ENCODE data around the gene ADGRF1. TPM values are rescaled to one million over a fixed set of nuclear protein-coding genes. Genes with fewer than 3 reads are reported as not detected.

The ADGRF1 gene
- total RNA-seq, 2 experiments from 2014 or later, result not detected

DNA sequence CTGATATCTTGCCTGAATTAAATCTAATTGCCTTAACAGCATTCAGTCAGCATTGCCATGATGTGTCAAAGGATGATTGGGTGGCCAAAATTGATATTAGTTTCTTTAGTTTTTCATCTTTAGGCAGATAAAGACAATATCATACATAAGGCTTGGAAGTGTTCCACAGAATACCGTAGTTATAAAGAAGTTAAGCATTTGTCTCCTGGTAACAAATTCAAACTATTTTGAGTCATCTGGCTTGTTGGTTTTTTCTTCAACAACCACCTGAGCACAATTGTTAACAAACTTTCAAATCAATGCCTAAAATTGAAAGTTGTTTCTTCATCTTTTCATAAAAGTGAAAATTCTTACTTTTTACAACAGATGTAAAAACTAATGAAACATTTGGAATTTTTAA, 72.9 kb downstream of the ADGRF1 start:
- ChIA-PET CTCF (interaction anchor here (0.6 kb wide), 1 partner anchor 369 kb away, joined by 3 read pairs; no protein-coding TSS in a partner anchor), POLR2A (no interaction called here)
- no peaks in the 10 kb centered on the region for H3K36me3 Mint-ChIP-seq (ENCODE audit: low read depth)
- no peak for DNase-seq
- H3K4me1 Mint-ChIP-seq, result no peaks in the 10 kb centered on the region
- H3K4me3 Mint-ChIP-seq, result no peak overlapping the region
- no peak overlapping the region for H3K27ac Mint-ChIP-seq
- no peaks in the 10 kb centered on the region for H3K9me3 Mint-ChIP-seq
- H3K27me3 Mint-ChIP-seq, result peaks cover 2% of the 10 kb centered on the region

DNA sequence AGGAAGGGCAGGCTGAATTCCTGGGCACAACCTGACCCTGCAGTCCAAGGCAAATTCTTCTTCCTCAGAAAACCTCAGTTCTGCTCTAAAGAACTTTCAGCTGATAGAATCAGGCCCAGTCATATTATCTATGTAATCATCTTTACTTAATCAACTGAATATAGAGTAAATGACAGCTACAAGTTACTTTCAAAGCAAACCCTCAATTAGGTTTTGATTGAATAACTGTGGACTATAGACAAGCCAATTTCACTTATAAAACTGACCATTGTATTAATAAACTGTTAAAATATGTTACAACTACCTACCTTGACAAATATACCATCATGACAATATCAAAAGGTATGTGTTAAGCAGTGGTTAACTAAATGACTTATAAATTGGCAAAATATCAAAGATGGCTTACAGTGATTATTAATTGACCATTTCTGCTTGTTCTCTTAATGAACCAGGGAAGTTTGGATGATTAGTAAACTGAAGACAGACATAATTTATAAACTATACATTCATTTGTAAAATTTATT, 74.2 kb downstream of the ADGRF1 start:
- H3K27me3 Mint-ChIP-seq, result peaks cover 2% of the 10 kb centered on the region
- no peaks in the 10 kb centered on the region for H3K36me3 Mint-ChIP-seq (ENCODE audit: low read depth)
- no peak for DNase-seq
- no peaks in the 10 kb centered on the region for H3K4me1 Mint-ChIP-seq
- no peak overlapping the region for H3K4me3 Mint-ChIP-seq
- no peaks in the 10 kb centered on the region for H3K9me3 Mint-ChIP-seq
- no peak overlapping the region for H3K27ac Mint-ChIP-seq
- POLR2A ChIA-PET, result no interaction called here
- CTCF ChIA-PET, result no interaction called here

DNA sequence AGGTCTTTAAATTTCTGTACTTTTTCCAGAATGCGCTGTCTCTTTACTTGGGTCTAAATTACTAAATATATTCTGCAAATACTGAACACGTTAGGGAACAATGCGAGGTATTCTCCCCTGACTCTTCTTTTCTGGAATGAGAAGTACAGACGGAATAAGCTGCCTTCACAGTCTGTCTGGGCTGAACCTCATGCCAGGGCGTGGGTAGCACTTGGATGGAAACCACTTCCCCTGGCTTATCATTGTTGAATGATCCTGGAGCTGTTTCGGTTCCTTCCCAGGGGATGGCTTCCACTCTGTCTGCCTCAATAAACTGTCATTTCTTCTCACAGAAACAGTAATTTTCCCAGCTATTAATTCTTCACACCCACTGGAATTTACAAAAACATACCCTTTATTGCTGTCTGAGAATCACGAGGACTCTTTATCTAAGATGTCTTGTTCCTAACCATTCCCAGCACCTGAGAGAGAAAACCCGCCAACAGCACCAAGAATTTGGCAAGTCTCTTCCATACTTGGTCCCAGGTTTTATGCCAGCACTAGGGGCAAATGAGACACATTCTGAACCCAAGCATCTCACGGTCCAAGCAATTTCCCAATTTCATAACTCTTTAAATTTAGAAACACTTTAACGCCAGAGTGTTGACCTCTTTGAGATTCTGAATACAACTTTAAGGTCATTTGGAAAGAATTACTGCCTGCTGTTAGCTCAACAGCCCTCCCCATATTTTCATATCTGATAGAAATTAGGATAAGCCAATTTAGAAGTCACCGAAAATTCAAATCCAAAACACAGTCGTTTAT, 77.2 kb downstream of the ADGRF1 start:
- Mint-ChIP-seq H3K9me3 (no peaks in the 10 kb centered on the region), H3K27me3 (no peaks in the 10 kb centered on the region), H3K27ac (no peak overlapping the region), H3K4me1 (no peaks in the 10 kb centered on the region), H3K36me3 (ENCODE audit: low read depth) (no peaks in the 10 kb centered on the region), H3K4me3 (no peak overlapping the region)
- ChIA-PET POLR2A (no interaction called here), CTCF (no interaction called here)
- DNase-seq, result no peak

DNA sequence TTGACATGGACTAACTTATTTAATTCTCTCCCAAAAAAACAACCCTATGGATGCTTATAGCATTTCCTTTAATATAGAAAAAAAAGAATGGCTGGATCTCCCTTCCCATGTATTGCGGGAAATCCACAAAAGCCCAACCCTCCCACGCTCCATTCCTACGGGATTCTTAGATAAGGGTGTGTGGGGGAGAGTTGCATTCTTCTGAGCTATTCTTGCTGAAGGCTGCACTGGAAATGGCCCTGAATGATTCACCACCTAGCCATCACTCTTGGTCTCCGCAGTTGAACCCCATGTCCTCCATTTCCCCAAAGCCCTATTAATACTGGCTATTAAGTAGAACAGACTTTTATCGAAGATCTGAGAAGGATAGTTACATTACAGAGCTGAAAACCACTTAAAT, 78.5 kb downstream of the ADGRF1 start:
- H3K9me3 Mint-ChIP-seq, result no peaks in the 10 kb centered on the region
- no peak for DNase-seq
- no peak overlapping the region for H3K4me3 Mint-ChIP-seq
- no peaks in the 10 kb centered on the region for H3K4me1 Mint-ChIP-seq
- POLR2A ChIA-PET, result no interaction called here
- no peak overlapping the region for H3K27ac Mint-ChIP-seq
- no peaks in the 10 kb centered on the region for H3K27me3 Mint-ChIP-seq
- no peaks in the 10 kb centered on the region for H3K36me3 Mint-ChIP-seq (ENCODE audit: low read depth)
- CTCF ChIA-PET, result no interaction called here

DNA sequence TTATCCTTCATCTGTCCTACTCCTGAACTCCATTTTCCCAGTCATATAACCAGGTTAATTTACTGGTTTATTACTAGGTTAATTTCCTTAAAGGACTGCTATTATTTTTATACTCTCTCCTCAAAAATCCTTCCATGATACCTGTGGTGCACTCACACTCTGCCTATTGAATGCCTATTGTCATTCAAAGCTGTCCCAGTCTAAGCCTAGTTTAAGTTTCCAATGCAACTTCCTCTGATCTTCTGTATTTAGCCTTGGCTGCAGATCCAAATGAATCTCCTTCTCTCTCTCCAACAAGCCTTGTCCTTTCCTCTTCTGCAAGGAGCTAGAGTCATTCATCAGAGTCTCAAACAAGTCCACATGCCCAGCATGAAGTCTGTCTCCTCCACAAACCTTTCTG, 79.1 kb downstream of the ADGRF1 start:
- POLR2A ChIA-PET, result no interaction called here
- H3K4me3 Mint-ChIP-seq, result no peak overlapping the region
- DNase-seq, result no peak
- no peaks in the 10 kb centered on the region for H3K27me3 Mint-ChIP-seq
- H3K36me3 Mint-ChIP-seq (ENCODE audit: low read depth), result no peaks in the 10 kb centered on the region
- no peak overlapping the region for H3K27ac Mint-ChIP-seq
- no peaks in the 10 kb centered on the region for H3K4me1 Mint-ChIP-seq
- no peaks in the 10 kb centered on the region for H3K9me3 Mint-ChIP-seq
- CTCF ChIA-PET, result no interaction called here

DNA sequence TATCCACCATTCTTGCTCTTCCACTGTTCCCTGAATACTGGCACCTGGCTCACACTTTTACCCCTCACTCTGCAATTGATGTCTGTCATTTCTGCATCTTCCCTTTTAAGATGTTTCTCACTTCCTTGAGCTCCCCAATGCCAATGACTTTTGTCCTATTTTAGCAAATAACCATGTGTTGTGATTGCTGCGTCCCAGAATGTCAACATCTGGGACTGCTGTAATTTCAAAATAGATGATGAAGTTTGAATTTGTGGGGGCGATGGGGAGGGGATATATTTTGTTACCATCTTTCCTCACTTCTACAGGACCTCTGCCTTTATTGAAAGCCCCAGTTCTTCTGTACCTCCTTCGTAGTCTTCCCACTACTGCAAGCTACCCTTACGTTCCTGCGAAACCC, 80.4 kb downstream of the ADGRF1 start:
- POLR2A ChIA-PET, result no interaction called here
- no peaks in the 10 kb centered on the region for H3K9me3 Mint-ChIP-seq
- no peaks in the 10 kb centered on the region for H3K36me3 Mint-ChIP-seq (ENCODE audit: low read depth)
- DNase-seq, result no peak
- CTCF ChIA-PET, result no interaction called here
- H3K4me3 Mint-ChIP-seq, result no peak overlapping the region
- H3K27me3 Mint-ChIP-seq, result no peaks in the 10 kb centered on the region
- no peaks in the 10 kb centered on the region for H3K4me1 Mint-ChIP-seq
- H3K27ac Mint-ChIP-seq, result no peak overlapping the region

DNA sequence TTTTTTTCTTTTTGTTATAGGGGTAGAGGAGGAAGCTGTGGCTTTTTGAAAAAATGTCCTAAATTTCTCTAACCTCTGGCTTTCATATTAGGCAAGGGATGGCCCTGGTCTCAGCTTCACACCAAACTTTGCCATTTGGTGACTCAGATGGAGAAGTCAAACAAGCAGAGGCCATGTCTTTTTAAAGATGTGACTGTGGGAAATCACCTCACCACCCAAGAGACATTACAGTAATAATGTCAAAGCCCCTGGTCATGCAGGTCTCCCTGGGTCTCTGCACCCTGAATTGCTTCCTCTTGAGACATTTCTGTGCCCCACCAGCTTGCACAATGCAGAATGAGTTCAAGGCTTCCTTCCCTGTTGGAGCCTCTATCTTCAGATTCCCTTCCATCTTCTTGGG, 80.9 kb downstream of the ADGRF1 start:
- Mint-ChIP-seq H3K9me3 (no peaks in the 10 kb centered on the region), H3K27me3 (no peaks in the 10 kb centered on the region), H3K27ac (no peak overlapping the region), H3K4me3 (no peak overlapping the region), H3K36me3 (ENCODE audit: low read depth) (no peaks in the 10 kb centered on the region), H3K4me1 (no peaks in the 10 kb centered on the region)
- CTCF ChIA-PET, result no interaction called here
- POLR2A ChIA-PET, result no interaction called here
- no peak for DNase-seq

DNA sequence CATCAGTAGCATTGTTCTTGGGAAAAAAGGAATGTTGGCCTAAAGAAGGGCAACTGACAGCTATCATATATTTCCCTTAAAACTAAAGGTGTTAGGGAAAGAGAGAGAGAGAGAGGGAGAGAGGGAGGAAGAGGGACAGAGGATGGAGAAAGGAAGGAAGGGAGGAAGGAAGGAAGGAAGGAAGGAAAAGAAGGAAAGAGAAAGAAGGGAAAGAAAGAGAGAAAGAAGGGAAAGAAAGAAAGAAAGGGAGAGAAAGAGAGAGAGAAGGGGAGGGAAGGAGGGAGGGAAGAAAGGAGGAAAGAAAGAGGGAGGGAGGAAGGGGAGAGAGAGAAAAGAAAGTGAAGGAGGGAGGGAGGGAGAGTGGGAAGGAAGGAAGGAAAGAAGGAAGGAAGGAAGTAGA, 82.7 kb downstream of the ADGRF1 start:
- H3K27ac Mint-ChIP-seq, result no peak overlapping the region
- DNase-seq, result no peak
- ChIA-PET CTCF (no interaction called here), POLR2A (no interaction called here)
- no peaks in the 10 kb centered on the region for H3K9me3 Mint-ChIP-seq
- no peaks in the 10 kb centered on the region for H3K36me3 Mint-ChIP-seq (ENCODE audit: low read depth)
- no peak overlapping the region for H3K4me3 Mint-ChIP-seq
- no peaks in the 10 kb centered on the region for H3K4me1 Mint-ChIP-seq
- no peaks in the 10 kb centered on the region for H3K27me3 Mint-ChIP-seq

DNA sequence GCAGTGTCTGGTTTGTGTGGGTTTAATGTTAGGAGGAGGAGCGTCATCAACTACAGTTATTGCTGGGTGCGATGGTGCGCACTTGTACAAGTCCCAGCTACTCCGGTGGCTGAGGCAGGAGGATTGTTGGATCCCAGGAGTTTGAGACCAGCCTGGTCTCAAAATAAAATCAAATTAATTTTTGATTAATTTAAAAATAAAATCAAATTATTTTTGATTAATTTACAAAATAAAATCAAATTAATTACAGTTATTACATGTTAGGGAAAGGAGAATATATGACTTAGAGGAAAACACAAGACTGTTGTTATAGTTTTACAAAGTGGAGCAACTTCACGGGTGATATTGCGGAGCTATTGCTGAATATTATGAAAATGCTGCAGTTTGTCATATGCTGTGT, 85.7 kb downstream of the ADGRF1 start:
- CTCF ChIA-PET, result no interaction called here
- no peaks in the 10 kb centered on the region for H3K36me3 Mint-ChIP-seq (ENCODE audit: low read depth)
- H3K4me3 Mint-ChIP-seq, result no peak overlapping the region
- no peaks in the 10 kb centered on the region for H3K4me1 Mint-ChIP-seq
- POLR2A ChIA-PET, result no interaction called here
- no peaks in the 10 kb centered on the region for H3K9me3 Mint-ChIP-seq
- no peak for DNase-seq
- H3K27ac Mint-ChIP-seq, result no peak overlapping the region
- no peaks in the 10 kb centered on the region for H3K27me3 Mint-ChIP-seq

DNA sequence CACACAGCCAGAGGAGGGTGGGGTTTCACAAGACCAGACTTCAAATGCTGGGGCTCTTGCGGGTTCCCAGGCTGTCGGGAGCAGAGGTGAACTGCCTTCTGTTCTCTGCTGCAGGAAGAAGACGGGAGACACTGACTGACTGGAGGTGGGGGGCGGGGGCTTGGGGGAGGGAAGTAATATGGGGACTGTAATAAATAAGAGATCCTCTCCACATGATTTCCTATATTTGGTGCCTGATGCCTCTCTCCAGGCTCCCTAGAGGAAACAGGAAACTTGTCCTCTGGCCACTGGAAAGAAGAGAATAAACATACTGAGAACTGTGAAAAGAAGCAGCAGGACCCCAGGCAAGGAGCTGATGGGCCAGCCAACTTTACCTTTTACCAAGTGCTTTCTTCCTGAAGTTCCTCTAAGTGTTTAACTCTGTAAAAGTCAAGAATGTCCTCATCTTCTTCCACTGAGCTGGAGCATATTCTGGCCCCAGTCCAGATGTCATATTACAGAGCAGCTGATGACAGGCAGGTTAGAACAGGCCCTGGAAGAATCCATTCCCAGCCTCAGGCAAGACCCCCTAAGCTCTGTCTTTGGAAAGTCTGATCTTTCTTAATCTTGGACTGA, 87.2 kb downstream of the ADGRF1 start:
- Mint-ChIP-seq H3K27ac (no peak overlapping the region), H3K27me3 (no peaks in the 10 kb centered on the region), H3K36me3 (ENCODE audit: low read depth) (no peaks in the 10 kb centered on the region), H3K4me1 (no peaks in the 10 kb centered on the region), H3K4me3 (no peak overlapping the region), H3K9me3 (no peaks in the 10 kb centered on the region)
- DNase-seq, result no peak
- ChIA-PET CTCF (no interaction called here), POLR2A (no interaction called here)

DNA sequence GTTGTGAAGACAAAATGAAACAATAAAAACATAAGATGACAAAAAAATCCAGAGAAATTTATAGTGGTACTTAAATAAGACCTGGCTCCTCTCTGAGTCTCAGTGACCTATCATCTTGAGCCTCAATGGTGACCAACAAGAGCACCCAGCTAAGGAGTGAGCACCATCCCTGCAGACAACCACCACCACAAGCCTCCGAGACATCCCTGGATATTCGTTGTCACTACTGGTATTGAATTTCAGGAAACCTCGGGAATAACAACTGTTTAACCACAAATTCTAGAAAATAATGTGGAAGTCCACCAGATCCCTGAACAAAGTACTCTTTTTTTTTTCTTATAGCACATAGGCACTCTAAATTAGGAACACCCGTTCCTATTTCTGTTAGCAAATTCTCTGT, 88.2 kb downstream of the ADGRF1 start:
- CTCF ChIA-PET, result no interaction called here
- DNase-seq, result no peak
- Mint-ChIP-seq H3K27me3 (no peaks in the 10 kb centered on the region), H3K9me3 (no peaks in the 10 kb centered on the region), H3K27ac (no peak overlapping the region), H3K4me3 (no peak overlapping the region), H3K4me1 (no peaks in the 10 kb centered on the region), H3K36me3 (ENCODE audit: low read depth) (no peaks in the 10 kb centered on the region)
- POLR2A ChIA-PET, result no interaction called here

DNA sequence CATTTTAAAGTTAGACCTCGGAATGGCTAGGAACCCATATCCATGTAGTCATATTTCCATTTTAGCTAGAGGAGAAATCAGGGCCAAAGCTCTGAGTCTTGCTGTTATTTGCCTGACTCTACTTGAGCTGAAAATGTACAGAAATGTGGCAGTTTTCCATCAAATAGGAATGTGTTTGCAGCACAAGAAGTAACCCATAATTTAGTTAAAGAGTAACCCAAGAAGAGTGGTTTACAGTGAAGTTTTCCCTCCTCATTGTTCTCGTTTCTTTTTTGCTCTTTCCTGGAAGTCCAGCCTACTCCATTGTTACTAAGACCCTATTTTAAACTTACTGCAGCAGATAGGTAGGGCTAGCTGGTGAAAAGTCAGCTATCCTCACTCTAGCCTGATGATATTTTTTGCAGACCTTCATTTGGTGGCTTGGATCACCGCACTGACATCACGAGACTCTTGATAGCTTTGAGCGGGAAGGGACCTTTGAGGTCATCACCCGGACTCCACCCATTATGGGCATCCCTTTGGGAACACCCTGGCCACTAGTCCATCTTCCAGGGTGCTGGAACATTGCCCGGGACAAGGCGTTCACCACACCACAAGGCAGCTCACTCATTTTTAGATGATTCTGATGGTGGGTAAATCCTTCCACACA, 92.4 kb downstream of the ADGRF1 start:
- Mint-ChIP-seq H3K36me3 (ENCODE audit: low read depth) (no peaks in the 10 kb centered on the region), H3K27me3 (no peaks in the 10 kb centered on the region), H3K27ac (no peak overlapping the region), H3K4me1 (no peaks in the 10 kb centered on the region), H3K9me3 (no peaks in the 10 kb centered on the region), H3K4me3 (no peak overlapping the region)
- DNase-seq, result no peak
- ChIA-PET CTCF (no interaction called here), POLR2A (interaction anchor here (1.2 kb wide), 1 partner anchor 28 kb away, joined by 4 read pairs; the partner anchor contains the start of gene ADGRF5)

DNA sequence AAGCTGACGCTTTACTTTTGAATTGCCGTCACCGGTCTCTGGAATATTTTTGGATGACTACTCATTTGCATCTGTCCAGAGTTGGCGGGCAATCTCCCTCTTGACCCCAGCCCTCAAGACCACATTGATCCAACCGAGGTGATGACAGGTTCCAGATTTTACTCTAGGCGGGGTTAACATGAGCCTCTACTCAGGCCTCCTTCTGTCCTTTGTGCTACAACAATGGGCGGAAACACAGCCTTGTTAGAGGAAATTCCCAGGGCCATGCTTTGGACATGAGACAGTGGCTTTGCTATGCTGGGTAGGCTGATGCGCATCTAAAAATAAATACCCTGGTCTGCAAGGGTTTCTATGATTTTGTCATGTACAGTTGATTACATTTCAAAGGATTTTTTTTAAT, 93.4 kb downstream of the ADGRF1 start:
- Mint-ChIP-seq H3K9me3 (no peaks in the 10 kb centered on the region), H3K27me3 (no peaks in the 10 kb centered on the region), H3K27ac (no peak overlapping the region), H3K4me3 (no peak overlapping the region), H3K36me3 (ENCODE audit: low read depth) (no peaks in the 10 kb centered on the region), H3K4me1 (no peaks in the 10 kb centered on the region)
- ChIA-PET POLR2A (no interaction called here), CTCF (no interaction called here)
- no peak for DNase-seq

Data from activated CD4-positive, alpha-beta memory T cell treated with anti-CD3 and anti-CD28 coated beads, Interleukin-2, amount 10 ng/mL, durations not matched to agents 7 days and 5 days (primary cell).